Body of pancreas (tissue), 4 donors: ENCODE measurements around the gene INTS3. TPM values are rescaled to one million over a fixed set of nuclear protein-coding genes. Genes with fewer than 3 reads are reported as not detected.

Source experiments
- ATAC-seq: fragments of 150-250 bp; one replicate; pipeline ENCODE4 v1.9.1; 2016
- DNase-seq, 4 donors: peaks; one replicate each; pipeline ENCODE4 v3.0.0-alpha.2; 2019
- H3K27ac ChIP-seq, 4 donors: fragments of 200-600 bp; sonication (generic); 1 replicate in 3 of 4; 2 replicates in 1 of 4; pipeline versions ENCODE4 v1.5.1 to v1.6.1; 2016 to 2019; ENCODE audit warnings: mild to moderate bottlenecking in 1 of 4, mixed read lengths in 1 of 4, moderate library complexity in 1 of 4
- H3K27me3 ChIP-seq, 2 donors: fragments of 200-600 bp; sonication (generic); one replicate each; pipeline ENCODE4 v1.6.0; 2016; ENCODE audit warnings: mild to moderate bottlenecking in 1 of 2
- H3K36me3 ChIP-seq, 2 donors: fragments of 200-600 bp; sonication (generic); replicated peaks in 1 of 2; 2 replicates each; pipeline ENCODE4 v1.5.1; 2016; ENCODE audit warnings: low read depth in 2 of 2; ENCODE audit not compliant: insufficient read depth in 1 of 2
- H3K4me1 ChIP-seq: fragments of 200-600 bp; sonication (generic); one replicate; pipeline ENCODE4 v1.6.0; 2016
- H3K4me3 ChIP-seq, 2 donors: fragments of 200-600 bp; sonication (generic); 1 replicate in 1 of 2; 2 replicates in 1 of 2; pipeline ENCODE4 v1.5.1; 2016 to 2019
- H3K9me3 ChIP-seq, 3 donors: fragments of 200-600 bp; sonication (generic); 1 replicate in 2 of 3; 2 replicates in 1 of 3; pipeline ENCODE4 v1.5.1; 2016
- CTCF ChIP-seq, 7 experiments: fragments of 450-650 bp in 4 of 7; fragments of 200-600 bp in 3 of 7; sonication (generic) in 3 of 7; IDR thresholded peaks; one replicate each; pipeline ENCODE4 v1.5.1; 2016 to 2019; ENCODE audit warnings: antibody characterized with exemption in 7 of 7
- POLR2A ChIP-seq, 3 donors: fragments of 450-650 bp; IDR thresholded peaks; one replicate each; pipeline ENCODE4 v1.6.1; 2016; ENCODE audit warnings: antibody characterized with exemption in 3 of 3, mild to moderate bottlenecking in 2 of 3
- WGBS, 2 donors: methylation state at CpG; one replicate each; pipeline ENCODE4 v1.1.5; 2017; 5-methylcytosine and 5-hydroxymethylcytosine counted together
- intact Hi-C: fragments of 100-400 bp; cut with DNase I; formaldehyde crosslinking; loops from one replicate; pipeline ENCODE4 v1.15.1; 2023
- total RNA-seq, 2 donors: library from RNA; depleted of rRNA; stranded (reverse); fragments of >200 nt; gene quantifications; one replicate each; pipeline ENCODE4 v1.1.0, GENCODE V29; 2016

The INTS3 gene
- total RNA-seq, 2 donors from 2014 or later = 25.4 to 33.3 TPM

GRCh38 chr1:153792631-153793041 lies 64.8 kb downstream of the INTS3 start:
- H3K4me1 ChIP-seq = peaks cover 15% of the 10 kb centered on the region
- ATAC-seq = no peak
- no peak for DNase-seq
- H3K9me3 ChIP-seq = no peaks in the 10 kb centered on the region
- H3K27me3 ChIP-seq = no peaks in the 10 kb centered on the region
- intact Hi-C loops = loop anchor here (5.0 kb wide), 1 partner anchor 190 kb away; no protein-coding TSS in a partner anchor
- 85 to 88% methylated on average over 9 to 10 of the region's 11 CpGs for WGBS, 2 donors
- no peak for TF ChIP-seq CTCF (IDR thresholded peaks at IDR 0.05)
- TF ChIP-seq POLR2A (IDR thresholded peaks at IDR 0.05) = no peak
- H3K36me3 ChIP-seq = no peaks in the 10 kb centered on the region
- no peak overlapping the region for H3K27ac ChIP-seq
- H3K4me3 ChIP-seq = no peak overlapping the region

- DNase-seq = no peak
- H3K4me1 ChIP-seq = peaks cover 15% of the 10 kb centered on the region
- H3K27ac ChIP-seq = no peak overlapping the region
- H3K4me3 ChIP-seq = no peak overlapping the region
- TF ChIP-seq CTCF (IDR thresholded peaks at IDR 0.05) = no peak
- no peak for TF ChIP-seq POLR2A (IDR thresholded peaks at IDR 0.05)
- intact Hi-C loops = loop anchor here (5.0 kb wide), 1 partner anchor 189 kb away; no protein-coding TSS in a partner anchor
- no peaks in the 10 kb centered on the region for H3K27me3 ChIP-seq
- H3K9me3 ChIP-seq = no peaks in the 10 kb centered on the region
- 67 to 71% methylated on average over 2 to 9 of the region's 9 CpGs for WGBS, 2 donors
- H3K36me3 ChIP-seq = no peaks in the 10 kb centered on the region
- no peak for ATAC-seq
Measured at GRCh38 chr1:153793261-153793972, 65.6 kb downstream of the INTS3 start.

- Histone ChIP-seq H3K9me3 (no peaks in the 10 kb centered on the region), H3K4me1 (peaks cover 11% of the 10 kb centered on the region), H3K4me3 (no peak overlapping the region), H3K27me3 (no peaks in the 10 kb centered on the region), H3K36me3 (no peaks in the 10 kb centered on the region), H3K27ac (no peak overlapping the region)
- WGBS, 2 donors = 75% methylated on average over 10 to 11 of the region's 12 CpGs
- no peak for DNase-seq
- intact Hi-C loops = loop anchor here (5.0 kb wide), 1 partner anchor 188 kb away; no protein-coding TSS in a partner anchor
- TF ChIP-seq CTCF (IDR thresholded peaks at IDR 0.05) = no peak
- no peak for TF ChIP-seq POLR2A (IDR thresholded peaks at IDR 0.05)
- ATAC-seq = no peak
Measured at GRCh38 chr1:153793973-153794615, 66.2 kb downstream of the INTS3 start.

GRCh38 chr1:153794624-153795329 lies 66.9 kb downstream of the INTS3 start:
- intact Hi-C loops = loop anchor here (5.0 kb wide), 1 partner anchor 188 kb away; no protein-coding TSS in a partner anchor
- Histone ChIP-seq H3K27ac (no peak overlapping the region), H3K4me1 (peaks cover 4% of the 10 kb centered on the region), H3K9me3 (no peaks in the 10 kb centered on the region), H3K4me3 (no peak overlapping the region), H3K36me3 (no peaks in the 10 kb centered on the region), H3K27me3 (no peaks in the 10 kb centered on the region)
- TF ChIP-seq POLR2A (IDR thresholded peaks at IDR 0.05) = no peak
- ATAC-seq (no peak), DNase-seq (peak in 1 of 4 donors; percentile 3)
- WGBS, 2 donors = 59 to 83% methylated on average over 2 to 14 of the region's 14 CpGs

- TF ChIP-seq CTCF (IDR thresholded peaks at IDR 0.05) = no peak
- TF ChIP-seq POLR2A (IDR thresholded peaks at IDR 0.05) = no peak
- Histone ChIP-seq H3K4me3 (no peak overlapping the region), H3K4me1 (no peaks in the 10 kb centered on the region), H3K27ac (no peak overlapping the region), H3K27me3 (no peaks in the 10 kb centered on the region), H3K9me3 (no peaks in the 10 kb centered on the region), H3K36me3 (no peaks in the 10 kb centered on the region)
- 69 to 80% methylated on average over 4 to 18 of the region's 18 CpGs for WGBS, 2 donors
- ATAC-seq = no peak
- peak in 2 of 4 donors; percentile 5 to 11 for DNase-seq
- intact Hi-C loops = no loop called here
Measured at GRCh38 chr1:153795330-153795837, 67.5 kb downstream of the INTS3 start.
